Measurements from ENCODE around the gene COMP.

- TF ChIP-seq CTCF (IDR thresholded peaks at IDR 0.05) (no peak), RAD21 (IDR thresholded peaks at IDR 0.05; ENCODE audit: low read length) (no peak), POLR2AphosphoS5 (IDR thresholded peaks at IDR 0.05; ENCODE audit: low read depth, low read length) (no peak), FOXJ3 (CRISPR knock-in tag; IDR thresholded peaks at IDR 0.05) (no peak), REST (IDR thresholded peaks at IDR 0.05; ENCODE audit: low read depth, low read length) (no peak), USF2 (IDR thresholded peaks at IDR 0.05; ENCODE audit: borderline replicate concordance, low read depth, low read length) (no peak), NFIC (IDR thresholded peaks at IDR 0.05; ENCODE audit: borderline replicate concordance) (no peak), EP300 (IDR thresholded peaks at IDR 0.05; ENCODE audit: borderline replicate concordance in 1 of 2, low read depth in 1 of 2, low read length in 1 of 2) (no peak), EZH2phosphoT487 (IDR thresholded peaks at IDR 0.05; ENCODE audit: borderline replicate concordance, low read depth) (no peak), YY1 (IDR thresholded peaks at IDR 0.05; ENCODE audit: low read depth) (no peak), GABPA (IDR thresholded peaks at IDR 0.05; ENCODE audit: low read depth) (no peak), FOXM1 (IDR thresholded peaks at IDR 0.05; ENCODE audit: low read depth) (no peak), SMC3 (IDR thresholded peaks at IDR 0.05; ENCODE audit: low read depth, low read length) (no peak)
Observed at GRCh38 chr19:18781047-18781600, 10.0 kb downstream of the COMP start.

All from SK-N-SH (cell line).